Muscle of leg (tissue), 11 donors: Measurements from ENCODE around the gene VWCE. TPM values are rescaled to one million over a fixed set of nuclear protein-coding genes. Genes with fewer than 3 reads are reported as not detected.
A peak's percentile ranks its signal among the peaks of the same experiment; 100 is the strongest.

Source experiments
- DNase-seq: peaks from one replicate; pipeline ENCODE4 v3.0.0; 2013
- H3K27ac ChIP-seq: one replicate; pipeline ENCODE4 v1.5.1; 2013; ENCODE audit warnings: mild to moderate bottlenecking, low read length, control low read depth
- H3K27me3 ChIP-seq: one replicate; pipeline ENCODE4 v1.6.1; 2013; ENCODE audit warnings: low read length; ENCODE audit not compliant: control insufficient read depth, insufficient read depth
- H3K36me3 ChIP-seq: one replicate; pipeline ENCODE4 v1.6.1; 2013; ENCODE audit warnings: low read length; ENCODE audit not compliant: control insufficient read depth, insufficient read depth
- H3K4me1 ChIP-seq: one replicate; pipeline ENCODE4 v1.6.1; 2013; ENCODE audit warnings: low read length; ENCODE audit not compliant: control insufficient read depth, insufficient read depth
- H3K4me3 ChIP-seq: one replicate; pipeline ENCODE4 v1.5.1; 2013; ENCODE audit warnings: low read length, control low read depth
- H3K9me3 ChIP-seq: replicated peaks from 2 replicates; pipeline ENCODE4 v1.6.1; 2013; ENCODE audit warnings: low read depth, low read length; ENCODE audit not compliant: control insufficient read depth
- WGBS: methylation state at CpG from one replicate; pipeline ENCODE4 v1.1.5; 2013; ENCODE audit warnings: missing lambda C conversion rate; ENCODE audit not compliant: insufficient coverage; 5-methylcytosine and 5-hydroxymethylcytosine counted together
- polyA plus RNA-seq, 8 donors: library from polyadenylated mRNA; unstranded; fragments of 120-200 nt; gene quantifications; one replicate each; pipeline versions ENCODE4 v1.2.1 to v1.2.3, GENCODE V29; 2013; ENCODE audit warnings: inconsistent platforms in 1 of 8, low replicate concordance in 1 of 8; ENCODE audit not compliant: insufficient read length in 8 of 8, insufficient read depth in 1 of 8
- total RNA-seq: library from RNA; stranded (reverse); fragments of 120-200 nt; gene quantifications from one replicate; pipeline ENCODE4 v1.2.4, GENCODE V29; 2013

Gene VWCE
- total and polyA plus RNA-seq, 9 donors, result 3.3 to 10.2 (median 5.0) TPM

GRCh38 chr11:61329871-61330270 is 34.8 kb upstream of the VWCE start:
- Histone ChIP-seq H3K27me3 (no peaks in the 10 kb centered on the region), H3K27ac (no peak overlapping the region), H3K4me3 (no peak overlapping the region), H3K36me3 (peaks cover 46% of the 10 kb centered on the region), H3K4me1 (peaks cover 18% of the 10 kb centered on the region), H3K9me3 (no peaks in the 10 kb centered on the region)
- 94% methylated on average over 4 of the region's 4 CpGs for WGBS
- DNase-seq, result no peak

GRCh38 chr11:61328351-61328750 is 33.2 kb upstream of the VWCE start:
- 84% methylated on average over 9 of the region's 9 CpGs for WGBS

DNA sequence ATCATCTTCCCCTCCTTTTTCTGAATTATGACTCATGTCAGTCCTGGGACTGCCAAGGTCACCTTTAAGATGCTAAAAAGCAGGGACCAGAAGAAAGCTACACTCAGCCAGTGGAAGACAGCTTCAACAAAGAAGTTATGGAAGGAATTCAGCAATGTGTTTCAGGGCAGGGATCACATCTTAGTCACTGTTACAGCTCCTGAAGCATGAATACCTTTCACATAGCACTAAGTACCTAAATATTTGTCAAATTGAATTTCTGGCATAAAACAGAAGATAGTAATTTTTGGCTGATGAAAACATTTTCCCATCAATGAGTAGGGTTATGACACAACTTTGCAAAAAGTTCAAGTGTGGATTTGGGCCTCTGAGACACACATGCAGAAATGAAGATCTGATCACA is 32.6 kb upstream of the VWCE start:
- Histone ChIP-seq H3K9me3 (no peaks in the 10 kb centered on the region), H3K27me3 (no peaks in the 10 kb centered on the region), H3K4me1 (peaks cover 12% of the 10 kb centered on the region), H3K4me3 (no peak overlapping the region), H3K27ac (no peak overlapping the region), H3K36me3 (peaks cover 64% of the 10 kb centered on the region)
- no peak for DNase-seq

More at GRCh38 chr11:61328351-61328750, 33.2 kb upstream of the VWCE start:
- peaks cover 57% of the 10 kb centered on the region for H3K36me3 ChIP-seq
- H3K4me3 ChIP-seq, result no peak overlapping the region
- H3K27ac ChIP-seq, result peak overlapping the region; percentile 62
- peaks cover 12% of the 10 kb centered on the region for H3K4me1 ChIP-seq
- H3K9me3 ChIP-seq, result no peaks in the 10 kb centered on the region
- peak; percentile 26 for DNase-seq
- no peaks in the 10 kb centered on the region for H3K27me3 ChIP-seq

GRCh38 chr11:61325649-61326414 is 30.7 kb upstream of the VWCE start:
- no peaks in the 10 kb centered on the region for H3K27me3 ChIP-seq
- H3K9me3 ChIP-seq, result no peaks in the 10 kb centered on the region
- peaks cover 2% of the 10 kb centered on the region for H3K4me1 ChIP-seq
- DNase-seq, result no peak
- no peak overlapping the region for H3K27ac ChIP-seq
- no CpG with 5 or more reads among the region's 2 CpGs for whole genome bisulfite sequencing
- peaks cover 76% of the 10 kb centered on the region for H3K36me3 ChIP-seq
- H3K4me3 ChIP-seq, result no peak overlapping the region

DNA sequence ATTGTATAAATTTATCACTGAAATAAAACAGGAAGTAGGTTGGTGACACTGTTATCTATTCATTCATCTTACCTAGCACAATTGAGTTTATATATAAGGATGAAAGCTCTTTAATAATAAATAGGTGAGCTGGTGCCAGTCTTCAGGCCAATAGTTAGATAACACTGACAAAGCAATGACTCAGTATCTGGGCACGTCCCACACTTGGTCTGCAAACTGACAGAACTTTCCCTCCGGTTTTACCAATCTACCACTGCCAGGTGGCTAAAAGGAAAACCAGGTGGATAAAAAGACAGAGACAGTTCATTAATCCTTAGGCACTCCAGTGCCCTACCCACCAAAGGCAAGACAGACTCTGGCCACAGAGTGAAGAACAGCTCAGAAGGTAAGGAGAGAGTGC is 20.1 kb upstream of the VWCE start:
- WGBS, result no CpG with 5 or more reads among the region's 2 CpGs
- no peaks in the 10 kb centered on the region for H3K9me3 ChIP-seq
- H3K4me1 ChIP-seq, result peaks cover 8% of the 10 kb centered on the region
- peaks cover 78% of the 10 kb centered on the region for H3K36me3 ChIP-seq
- no peak overlapping the region for H3K27ac ChIP-seq
- no peaks in the 10 kb centered on the region for H3K27me3 ChIP-seq
- no peak overlapping the region for H3K4me3 ChIP-seq
- no peak for DNase-seq

GRCh38 chr11:61310749-61311148 is 15.6 kb upstream of the VWCE start:
- WGBS, result 98% methylated on average over 5 of the region's 8 CpGs
- Histone ChIP-seq H3K36me3 (peaks cover 91% of the 10 kb centered on the region), H3K27me3 (no peaks in the 10 kb centered on the region), H3K27ac (no peak overlapping the region), H3K4me3 (no peak overlapping the region), H3K9me3 (no peaks in the 10 kb centered on the region), H3K4me1 (peaks cover 8% of the 10 kb centered on the region)
- no peak for DNase-seq

- Histone ChIP-seq H3K9me3 (no peaks in the 10 kb centered on the region), H3K36me3 (peaks cover 92% of the 10 kb centered on the region), H3K4me1 (peaks cover 8% of the 10 kb centered on the region), H3K27me3 (no peaks in the 10 kb centered on the region), H3K4me3 (no peak overlapping the region), H3K27ac (no peak overlapping the region)
- WGBS, result 96% methylated on average over 3 of the region's 7 CpGs
- DNase-seq, result no peak
Observed at GRCh38 chr11:61309739-61310138, 14.6 kb upstream of the VWCE start.

DNA sequence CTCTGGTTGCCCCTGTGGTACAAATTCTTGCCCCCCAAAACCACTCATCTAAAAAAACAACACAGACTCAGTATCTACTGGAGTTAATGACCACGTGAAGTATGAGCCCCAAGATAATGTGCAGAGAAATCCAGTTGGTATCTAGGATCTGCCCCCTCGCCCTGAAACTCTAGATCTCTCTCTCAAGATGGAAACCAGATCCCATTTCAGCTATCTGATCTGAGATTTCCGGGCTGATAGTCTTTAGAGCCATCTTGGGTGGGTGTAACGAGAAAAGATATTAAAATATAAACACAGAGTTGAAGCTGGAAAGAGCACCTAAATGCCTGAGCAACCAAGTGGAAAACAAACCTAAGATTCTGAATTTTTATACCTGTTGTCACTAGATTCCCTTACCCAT is 14.0 kb upstream of the VWCE start:
- H3K9me3 ChIP-seq, result no peaks in the 10 kb centered on the region
- H3K4me1 ChIP-seq, result peaks cover 8% of the 10 kb centered on the region
- 83% methylated on average over 1 of the region's 4 CpGs for WGBS
- no peak overlapping the region for H3K27ac ChIP-seq
- H3K4me3 ChIP-seq, result no peak overlapping the region
- peaks cover 90% of the 10 kb centered on the region for H3K36me3 ChIP-seq
- no peaks in the 10 kb centered on the region for H3K27me3 ChIP-seq
- no peak for DNase-seq

- whole genome bisulfite sequencing, result 67% methylated on average over 1 of the region's 1 CpG
- peaks cover 8% of the 10 kb centered on the region for H3K4me1 ChIP-seq
- peaks cover 90% of the 10 kb centered on the region for H3K36me3 ChIP-seq
- no peaks in the 10 kb centered on the region for H3K27me3 ChIP-seq
- DNase-seq, result no peak
- no peaks in the 10 kb centered on the region for H3K9me3 ChIP-seq
- no peak overlapping the region for H3K27ac ChIP-seq
- no peak overlapping the region for H3K4me3 ChIP-seq
Observed at GRCh38 chr11:61307354-61307753, 12.2 kb upstream of the VWCE start.

GRCh38 chr11:61306221-61306620 is 11.1 kb upstream of the VWCE start:
- H3K4me1 ChIP-seq, result no peaks in the 10 kb centered on the region
- DNase-seq, result no peak
- no peaks in the 10 kb centered on the region for H3K27me3 ChIP-seq
- H3K4me3 ChIP-seq, result no peak overlapping the region
- 100% methylated on average over 1 of the region's 1 CpG for WGBS
- H3K36me3 ChIP-seq, result peaks cover 90% of the 10 kb centered on the region
- H3K27ac ChIP-seq, result no peak overlapping the region
- no peaks in the 10 kb centered on the region for H3K9me3 ChIP-seq

DNA sequence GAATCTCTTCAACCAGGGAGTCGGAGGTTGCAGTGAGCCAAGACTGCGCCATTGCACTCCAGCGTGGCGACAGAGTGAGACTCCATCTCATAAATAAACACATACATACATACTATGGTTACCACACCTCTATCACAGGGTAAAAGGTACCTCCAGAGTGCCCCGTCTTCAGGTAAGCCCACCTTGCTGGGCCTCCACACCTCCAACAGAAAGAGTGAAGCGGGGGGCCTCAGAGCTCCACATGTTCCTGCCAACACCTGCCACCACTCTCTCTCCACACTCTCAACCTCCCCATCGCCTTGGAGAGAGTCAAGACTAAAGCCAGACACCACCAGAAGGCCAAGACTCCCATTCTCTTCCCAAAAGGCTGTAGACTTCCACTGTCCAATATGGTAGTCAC is 10.3 kb upstream of the VWCE start:
- Histone ChIP-seq H3K4me1 (no peaks in the 10 kb centered on the region), H3K4me3 (no peak overlapping the region), H3K36me3 (peaks cover 91% of the 10 kb centered on the region), H3K9me3 (no peaks in the 10 kb centered on the region), H3K27me3 (no peaks in the 10 kb centered on the region), H3K27ac (no peak overlapping the region)
- no peak for DNase-seq
- 93% methylated on average over 5 of the region's 7 CpGs for WGBS
